Fibroblast of skin of left biceps (primary cell): ENCODE results near the gene HMGCL.
A peak's percentile ranks its signal among the peaks of the same experiment; 100 is the strongest.

Experiments used
- DNase-seq, 2 experiments: peaks; one replicate each; pipeline ENCODE4 v3.0.0-alpha.2; 2013; ENCODE audit warnings: low read depth in 2 of 2

The HMGCL gene

DNA sequence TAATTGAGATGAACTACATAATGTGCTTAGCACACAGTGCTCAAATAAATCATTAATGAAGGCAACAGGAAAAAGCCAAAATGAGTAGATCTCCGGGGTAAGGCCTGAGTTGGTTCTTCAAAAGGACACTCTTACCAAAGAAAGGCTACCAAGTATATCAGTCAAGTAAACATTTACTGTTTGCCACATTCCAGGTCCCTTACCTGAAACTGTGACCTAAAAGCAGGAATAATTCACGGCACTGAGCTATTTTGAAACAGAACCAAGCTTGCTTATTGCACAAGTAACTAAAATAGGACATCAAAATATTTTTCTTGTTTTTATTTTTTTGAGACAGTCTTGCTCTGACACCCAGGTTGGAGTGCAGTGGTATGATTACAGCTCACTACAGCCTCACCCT, 49.0 kb downstream of the HMGCL start:
- no peak for DNase-seq

DNA sequence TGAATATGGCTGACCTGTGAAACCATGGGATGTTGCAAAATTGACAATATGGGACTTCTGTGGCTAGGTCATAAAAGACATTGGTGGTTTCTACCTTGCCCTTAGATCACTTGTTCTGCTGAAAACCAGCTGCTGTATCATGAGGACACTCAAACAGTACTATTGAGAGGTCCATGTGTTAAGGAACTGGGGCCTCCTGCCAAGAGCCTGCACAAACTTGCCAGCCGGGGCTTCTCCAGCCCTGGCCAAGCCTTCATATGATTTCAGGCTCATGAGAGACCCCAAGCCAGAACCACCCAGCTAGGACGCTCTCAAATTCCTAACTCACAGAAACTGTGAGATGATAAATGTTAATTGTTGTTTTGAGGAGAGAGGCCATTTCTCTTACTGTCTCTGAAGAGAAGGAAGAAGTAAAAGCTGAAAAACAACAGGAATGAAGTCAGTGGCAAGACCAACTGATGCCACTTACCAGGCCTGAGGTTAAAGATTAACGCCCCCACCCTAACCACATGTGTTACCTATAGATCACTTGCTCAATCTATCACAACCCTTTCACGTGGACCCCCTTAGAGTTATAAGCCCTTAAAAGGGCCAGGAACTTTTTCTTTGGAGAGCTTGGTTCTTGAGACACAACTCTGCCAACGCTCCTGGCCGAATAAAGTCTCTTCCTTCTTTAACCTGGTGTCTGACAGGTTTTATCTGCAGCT, 50.9 kb downstream of the HMGCL start:
- DNase-seq: no peak

DNA sequence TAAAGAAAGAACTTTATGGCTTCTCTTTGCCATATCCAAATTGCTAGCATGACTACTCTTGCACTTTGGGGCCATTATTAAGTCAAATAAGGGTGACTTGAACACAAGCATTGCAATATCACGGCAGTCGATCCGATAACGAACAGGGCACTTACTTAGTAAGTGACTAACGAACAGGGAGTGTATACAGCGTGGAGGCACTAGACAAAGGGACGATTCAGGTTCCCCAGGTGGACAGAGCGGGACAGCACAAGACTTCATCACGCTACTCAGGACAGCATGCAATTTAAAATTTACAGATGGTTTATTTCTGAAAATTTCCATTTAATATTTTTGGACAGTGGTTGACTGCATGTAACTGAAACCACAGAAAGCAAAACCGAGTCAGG, 52.4 kb downstream of the HMGCL start:
- no peak for DNase-seq

DNA sequence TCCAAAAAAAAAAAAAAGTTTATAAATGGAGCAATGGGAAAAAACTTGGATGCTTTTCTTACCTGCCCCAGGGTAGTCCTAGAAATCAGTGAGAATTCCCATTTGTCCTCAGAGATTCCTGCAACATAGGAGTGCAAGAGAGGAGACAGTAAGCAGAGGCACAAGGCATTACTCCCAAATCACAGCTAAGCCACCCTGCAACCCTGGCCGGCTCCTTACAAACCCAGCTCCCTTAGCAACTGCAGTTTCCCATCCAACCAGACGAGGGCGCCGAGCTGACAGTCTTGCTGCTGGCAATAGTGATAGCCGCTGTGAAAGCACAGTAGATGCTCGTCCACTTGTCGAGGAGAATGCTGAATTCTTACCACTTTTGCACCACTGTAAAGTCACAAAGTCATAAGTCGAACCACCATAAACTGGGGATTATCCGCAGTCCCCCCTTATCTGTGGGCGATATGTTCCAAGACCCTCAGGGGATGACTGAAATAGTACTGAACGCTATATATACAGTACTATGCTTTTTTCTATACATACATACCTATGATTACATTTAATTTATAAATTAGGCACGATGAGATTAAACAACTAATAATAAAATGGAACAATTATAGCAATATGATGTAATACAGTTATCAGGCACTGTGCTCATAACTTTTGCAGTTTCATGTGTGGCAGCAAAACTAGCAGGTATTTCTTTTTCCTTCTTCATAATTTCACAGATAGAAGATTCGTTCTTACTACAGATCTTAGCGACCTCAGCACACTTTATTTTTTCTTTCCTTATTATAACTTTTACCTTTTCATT, 53.0 kb downstream of the HMGCL start:
- DNase-seq: peak; percentile 30 to 36

DNA sequence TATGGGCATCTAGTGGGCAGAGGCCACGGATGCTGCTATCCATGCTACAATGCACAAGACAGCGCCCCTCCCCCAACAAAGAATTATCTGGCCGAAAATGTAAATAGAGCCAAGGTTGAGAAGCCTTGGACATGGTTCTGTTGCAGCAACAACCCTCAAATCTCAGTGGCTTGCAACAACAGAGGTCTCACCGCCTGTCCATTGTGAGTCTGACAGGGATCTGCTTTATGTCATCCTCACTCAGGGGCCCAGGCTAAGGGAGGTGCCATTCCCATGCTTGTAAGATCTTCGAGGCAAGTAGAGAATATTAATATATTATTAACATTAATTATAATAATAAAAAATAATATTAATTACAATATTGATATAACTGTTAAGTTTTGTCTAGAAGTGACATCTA, 56.5 kb downstream of the HMGCL start:
- no peak for DNase-seq

DNA sequence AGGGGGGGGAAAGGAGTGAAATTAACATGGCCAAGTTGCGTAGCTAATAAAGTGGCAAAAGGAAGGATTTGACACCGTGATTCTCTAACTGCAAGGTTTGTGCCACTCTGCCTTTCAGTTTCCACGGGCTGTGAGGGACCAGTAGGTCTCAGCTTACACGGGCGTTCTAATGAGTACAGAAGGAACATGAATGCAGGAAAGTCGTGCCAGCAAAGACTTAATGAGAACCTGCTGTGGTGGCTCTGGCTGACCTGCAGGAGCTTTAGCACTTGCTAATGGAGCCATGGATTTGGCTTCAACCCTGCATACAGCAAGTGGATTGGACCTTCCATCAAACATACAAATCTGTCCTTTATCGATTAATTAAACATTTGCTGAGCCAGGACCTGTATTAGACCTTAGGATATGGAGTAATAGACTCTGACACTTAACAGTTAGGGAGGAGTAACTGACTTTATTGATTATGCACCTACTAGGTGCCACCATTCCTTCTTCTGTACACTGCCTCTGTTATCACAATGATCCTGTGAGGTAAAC, 62.1 kb downstream of the HMGCL start:
- no peak for DNase-seq

DNA sequence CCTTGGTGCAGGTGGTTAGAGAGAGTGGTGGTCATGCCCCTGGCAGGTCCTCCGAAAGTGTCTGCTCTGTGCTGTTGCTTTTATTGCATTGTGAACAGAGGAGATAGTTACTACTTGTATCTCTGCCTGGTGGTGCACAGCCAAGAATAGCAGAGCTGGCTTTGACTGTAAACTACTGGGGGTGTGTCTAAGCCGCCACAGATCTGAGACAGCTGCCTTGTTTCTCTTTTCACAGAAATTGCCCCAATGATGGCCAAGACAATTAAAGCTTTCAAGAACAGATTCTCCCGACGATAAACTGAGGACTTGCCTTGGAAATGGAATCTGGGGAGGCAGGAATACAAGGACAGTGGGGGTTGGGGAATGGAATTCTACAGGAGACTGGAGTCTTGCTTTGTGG, 66.0 kb downstream of the HMGCL start:
- DNase-seq: no peak

DNA sequence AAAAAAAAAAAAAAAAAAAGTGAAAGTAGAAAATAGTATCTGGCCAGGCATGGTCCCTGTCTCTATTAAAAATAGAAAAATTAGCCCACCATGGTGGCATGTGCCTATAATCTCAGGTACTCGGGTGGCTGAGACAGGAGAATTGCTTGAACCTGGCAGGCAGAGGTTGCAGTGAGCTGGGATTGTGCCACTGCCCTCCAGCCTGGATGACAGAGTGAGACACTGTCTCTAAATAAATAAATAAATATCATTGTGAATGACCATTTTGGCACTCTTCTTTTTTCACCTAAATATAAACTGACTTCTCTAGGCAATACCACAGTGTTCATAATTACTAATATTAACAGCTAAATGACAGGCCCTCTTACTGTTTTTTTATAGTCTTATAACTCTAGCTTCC, 67.4 kb downstream of the HMGCL start:
- no peak for DNase-seq

DNA sequence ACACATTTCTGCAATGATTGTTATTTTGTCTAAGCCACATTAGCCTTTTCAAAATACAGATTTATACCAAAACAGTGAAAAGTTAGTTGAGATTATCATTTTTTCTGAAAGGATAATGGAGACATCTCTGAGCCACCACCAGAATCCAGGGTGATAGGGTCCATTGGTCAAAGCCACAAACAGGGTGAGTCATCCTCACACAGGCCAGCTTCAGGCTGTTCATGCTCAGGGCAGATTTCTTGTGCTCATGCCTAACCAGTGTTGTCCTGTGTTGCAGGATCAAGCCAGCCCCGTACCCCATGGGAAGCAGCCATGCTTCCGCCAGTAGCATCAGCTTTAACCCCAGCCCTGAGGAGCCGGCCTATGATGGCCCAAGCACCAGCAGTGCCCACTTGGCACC, 68.6 kb downstream of the HMGCL start:
- no peak for DNase-seq

DNA sequence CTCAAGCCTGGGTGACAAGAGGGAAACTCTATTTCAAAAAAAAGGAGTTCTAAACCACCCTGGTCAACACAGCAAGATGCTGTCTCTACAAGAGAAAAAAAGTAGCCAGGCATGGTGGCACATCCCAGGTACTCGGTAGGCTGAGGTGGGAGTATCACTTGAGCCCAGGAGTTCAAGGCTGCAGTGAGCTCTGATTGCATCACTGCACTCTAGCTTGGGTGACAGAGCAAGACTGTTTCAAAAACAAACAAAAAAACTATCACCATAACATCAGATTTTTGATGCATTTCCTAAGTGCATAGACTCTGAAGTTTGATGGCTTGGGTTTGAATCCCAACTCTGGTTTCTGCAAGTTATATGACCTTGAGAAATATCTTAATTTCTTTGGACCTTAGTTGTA, 72.3 kb downstream of the HMGCL start:
- no peak for DNase-seq
